ENCODE results near the gene CCDC85C. TPM values are rescaled to one million over a fixed set of nuclear protein-coding genes. Genes with fewer than 3 reads are reported as not detected.
A peak's percentile ranks its signal among the peaks of the same experiment; 100 is the strongest.

CCDC85C gene
- total RNA-seq = 10 to 100 TPM; 54.0 to 73.4 TPM

- no peaks in the 10 kb centered on the region for H3K9me3 ChIP-seq
- intact Hi-C loops (cut with DNase I) = no loop called here
- H3K27me3 ChIP-seq = no peaks in the 10 kb centered on the region
- no peak for DNase-seq
- peak within 1 kb of the TSS; percentile 89 for H3K4me3 ChIP-seq
- H3K27ac ChIP-seq = peak within 1 kb of the TSS; percentile 86
- H3K4me1 ChIP-seq = peaks cover 15% of the 10 kb centered on the region
- H3K9ac ChIP-seq (ENCODE audit: low read depth in 2 of 2, low read length in 2 of 2) = peak within 1 kb of the TSS; percentile 74 to 86
- TF ChIP-seq CTCF (IDR thresholded peaks at IDR 0.05) = no peak
- H3K36me3 ChIP-seq = no peaks in the 10 kb centered on the region
Observed at GRCh38 chr14:99603471-99604277, at the start of gene CCDC85C. Gene CCDC85C, minus strand, starts transcription at chr14:99604207. Its CDS starts 248 bp downstream, at chr14:99603959.

GRCh38 chr14:99651953-99652746 lies 48.1 kb upstream of the CCDC85C start:
- H3K9me3 ChIP-seq = no peaks in the 10 kb centered on the region
- H3K27me3 ChIP-seq = no peaks in the 10 kb centered on the region
- H3K4me3 ChIP-seq = no peak overlapping the region
- H3K27ac ChIP-seq = no peak overlapping the region
- H3K36me3 ChIP-seq = no peaks in the 10 kb centered on the region
- intact Hi-C loops (cut with DNase I) = no loop called here
- no peaks in the 10 kb centered on the region for H3K4me1 ChIP-seq
- DNase-seq = no peak
- H3K9ac ChIP-seq (ENCODE audit: low read depth in 2 of 2, low read length in 2 of 2) = no peak overlapping the region
- no peak for TF ChIP-seq CTCF (IDR thresholded peaks at IDR 0.05)

GRCh38 chr14:99650189-99650588 lies 46.2 kb upstream of the CCDC85C start:
- Histone ChIP-seq H3K4me1 (no peaks in the 10 kb centered on the region), H3K9me3 (no peaks in the 10 kb centered on the region), H3K9ac (ENCODE audit: low read depth in 2 of 2, low read length in 2 of 2) (no peak overlapping the region), H3K4me3 (no peak overlapping the region), H3K27ac (no peak overlapping the region), H3K27me3 (peaks cover 5% of the 10 kb centered on the region), H3K36me3 (no peaks in the 10 kb centered on the region)
- intact Hi-C loops (cut with DNase I) = no loop called here
- no peak for DNase-seq
- no peak for TF ChIP-seq CTCF (IDR thresholded peaks at IDR 0.05)

- no peak overlapping the region for H3K9ac ChIP-seq (ENCODE audit: low read depth in 2 of 2, low read length in 2 of 2)
- no peak overlapping the region for H3K4me3 ChIP-seq
- no peak overlapping the region for H3K27ac ChIP-seq
- no peaks in the 10 kb centered on the region for H3K36me3 ChIP-seq
- intact Hi-C loops (cut with DNase I) = no loop called here
- no peak for DNase-seq
- TF ChIP-seq CTCF (IDR thresholded peaks at IDR 0.05) = no peak
- peaks cover 11% of the 10 kb centered on the region for H3K27me3 ChIP-seq
- no peaks in the 10 kb centered on the region for H3K9me3 ChIP-seq
- H3K4me1 ChIP-seq = no peaks in the 10 kb centered on the region
Observed at GRCh38 chr14:99649643-99650042, 45.6 kb upstream of the CCDC85C start.

- intact Hi-C loops (cut with DNase I) = no loop called here
- Histone ChIP-seq H3K4me1 (no peaks in the 10 kb centered on the region), H3K4me3 (no peak overlapping the region), H3K27ac (no peak overlapping the region), H3K36me3 (no peaks in the 10 kb centered on the region), H3K9me3 (no peaks in the 10 kb centered on the region), H3K9ac (ENCODE audit: low read depth in 2 of 2, low read length in 2 of 2) (no peak overlapping the region), H3K27me3 (peaks cover 12% of the 10 kb centered on the region)
- no peak for DNase-seq
- no peak for TF ChIP-seq CTCF (IDR thresholded peaks at IDR 0.05)
Observed at GRCh38 chr14:99649219-99649618, 45.2 kb upstream of the CCDC85C start.

All from colonic mucosa (tissue), 4 donors.